GM12874 (cell line): ENCODE data around the gene SGK1.

Experiments used
- CTCF ChIP-seq: IDR thresholded peaks from 2 replicates; pipeline ENCODE4 v1.5.1; 2011; ENCODE audit warnings: low read depth, mild to moderate bottlenecking, control low read depth, low read length, moderate library complexity; ENCODE audit not compliant: insufficient read depth

SGK1 gene

GRCh38 chr6:134309227-134309626 lies 8.7 kb downstream of the SGK1 start:
- TF ChIP-seq CTCF = no peak

GRCh38 chr6:134308800-134309199 lies 9.1 kb downstream of the SGK1 start:
- TF ChIP-seq CTCF = no peak

GRCh38 chr6:134307870-134308269 lies 10.0 kb downstream of the SGK1 start:
- TF ChIP-seq CTCF = no peak

GRCh38 chr6:134307075-134307474 lies 10.8 kb downstream of the SGK1 start:
- no peak for TF ChIP-seq CTCF

- no peak for TF ChIP-seq CTCF
These were observed 14.0 kb downstream of the SGK1 start for GRCh38 chr6:134303891-134304290.

- TF ChIP-seq CTCF = no peak
These were observed 18.7 kb downstream of the SGK1 start for GRCh38 chr6:134299236-134299635.

- TF ChIP-seq CTCF = no peak
These were observed 21.1 kb downstream of the SGK1 start for GRCh38 chr6:134296762-134297161.
